Activated CD4-positive, alpha-beta T cell treated with anti-CD3 and anti-CD28 coated beads for 36 hours (primary cell): ENCODE data around the gene GNAS-AS1. TPM values are rescaled to one million over a fixed set of nuclear protein-coding genes. Genes with fewer than 3 reads are reported as not detected.

Experiments used
- ATAC-seq: fragments of 200-7000 bp; cut with Tn5 transposase; one replicate; pipeline ENCODE4 v1.10.0; 2021; ENCODE audit warnings: mild to moderate bottlenecking, moderate library complexity
- CTCF ChIA-PET: fragments of 350-600 bp; sonication (Branson Sonifier 250); formaldehyde crosslinking; loops from one replicate; lab custom pipeline; 2021; ENCODE audit warnings: antibody characterized with exemption; lab: Charles Lee
- POLR2A ChIA-PET: fragments of 350-600 bp; sonication (Branson Sonifier 250); formaldehyde crosslinking; loops from one replicate; lab custom pipeline; 2021; ENCODE audit warnings: antibody characterized with exemption, inconsistent platforms; lab: Charles Lee
- DNase-seq: peaks from one replicate; pipeline ENCODE4 v3.0.0-alpha.2; 2020
- H3K27ac Mint-ChIP-seq: one replicate; pipeline ENCODE4 v1.8.0; 2021; ENCODE audit warnings: mixed read lengths
- H3K27me3 Mint-ChIP-seq: one replicate; pipeline ENCODE4 v1.8.0; 2021; ENCODE audit warnings: mixed read lengths
- H3K36me3 Mint-ChIP-seq: one replicate; pipeline ENCODE4 v1.8.0; 2021; ENCODE audit warnings: low read depth, mixed read lengths
- H3K4me1 Mint-ChIP-seq: one replicate; pipeline ENCODE4 v1.8.0; 2021; ENCODE audit warnings: mixed read lengths
- H3K4me3 Mint-ChIP-seq: one replicate; pipeline ENCODE4 v1.8.0; 2021; ENCODE audit warnings: mild to moderate bottlenecking, moderate library complexity, mixed read lengths
- H3K9me3 Mint-ChIP-seq: one replicate; pipeline ENCODE4 v1.8.0; 2021; ENCODE audit warnings: low read depth, mixed read lengths
- intact Hi-C, 2 experiments: fragments of 100-400 bp; cut with DNase I in 1 of 2; cut with micrococcal nuclease in 1 of 2; formaldehyde crosslinking; loops; one replicate each; pipeline versions ENCODE4 v1.14.2 to v1.15.1; 2022 to 2024; cut with DNase I, micrococcal nuclease
- microRNA-seq: library from miRNA; unstranded; fragments of <30 nt; microRNA quantifications from one replicate; pipeline ENCODE4 v1.2.0, GENCODE V29; 2021; ENCODE audit warnings: borderline replicate concordance
- total RNA-seq, 2 experiments: library from RNA; stranded (reverse); gene quantifications; one replicate each; pipeline ENCODE4 v1.2.3, GENCODE V29; 2021

Gene GNAS-AS1
- total RNA-seq, 2 experiments from 2014 or later: 1.1 to 1.9 TPM

DNA sequence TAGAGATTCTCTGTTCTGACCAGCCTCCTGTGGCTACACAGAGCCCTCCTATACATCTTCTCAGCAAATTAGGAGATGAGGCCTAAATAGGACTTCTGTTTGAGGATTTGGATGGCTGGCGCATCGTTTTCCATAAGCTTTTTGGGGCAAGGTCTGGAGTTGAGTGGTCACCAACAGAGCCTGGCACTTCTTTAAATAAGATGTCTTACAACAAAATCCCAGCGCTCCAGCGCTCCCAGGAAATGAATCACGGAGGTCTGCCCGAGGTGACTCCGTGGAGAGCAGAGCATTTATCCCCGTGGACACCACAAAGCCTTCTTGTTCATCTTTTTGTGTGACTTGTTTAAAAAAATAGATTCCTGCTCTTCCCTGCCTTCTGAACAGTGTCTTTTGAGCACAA lies 75.3 kb downstream of the GNAS-AS1 start:
- H3K4me1 Mint-ChIP-seq: no peaks in the 10 kb centered on the region
- ChIA-PET POLR2A (no interaction called here), CTCF (no interaction called here)
- ATAC-seq: no peak
- peaks cover 16% of the 10 kb centered on the region for H3K27me3 Mint-ChIP-seq
- H3K27ac Mint-ChIP-seq: no peak overlapping the region
- H3K4me3 Mint-ChIP-seq: no peak overlapping the region
- no peak for DNase-seq
- intact Hi-C loops: no loop called here
- H3K9me3 Mint-ChIP-seq: no peaks in the 10 kb centered on the region
- H3K36me3 Mint-ChIP-seq: no peaks in the 10 kb centered on the region

DNA sequence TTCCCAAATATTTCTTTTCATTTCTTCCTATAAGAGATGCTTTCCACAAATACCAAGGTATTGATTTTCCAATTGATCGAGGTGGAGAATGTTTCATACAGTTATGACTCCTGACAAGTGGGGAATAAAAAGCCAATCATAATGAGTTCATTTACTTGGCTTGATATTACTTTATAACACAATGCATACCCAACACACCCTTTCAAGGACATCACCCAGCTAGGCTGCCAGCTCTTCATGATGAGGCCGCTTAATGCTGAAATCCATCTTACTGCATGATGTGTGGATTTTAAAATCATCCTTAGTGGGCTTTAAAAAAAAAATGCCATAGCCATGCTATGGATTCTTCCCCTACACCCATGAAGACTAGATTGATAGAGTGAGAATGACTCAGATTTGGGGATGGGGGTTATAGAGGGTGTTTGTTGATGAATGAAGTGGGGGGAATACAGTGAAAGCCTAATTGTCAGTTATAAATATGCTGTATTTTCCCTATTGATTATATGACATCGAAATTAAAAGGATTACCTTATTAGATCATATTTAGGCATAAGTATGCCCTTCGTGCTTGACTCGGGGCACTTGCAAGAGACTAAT lies 75.9 kb downstream of the GNAS-AS1 start:
- H3K36me3 Mint-ChIP-seq: no peaks in the 10 kb centered on the region
- POLR2A ChIA-PET: no interaction called here
- no peaks in the 10 kb centered on the region for H3K9me3 Mint-ChIP-seq
- DNase-seq: no peak
- no peak for ATAC-seq
- intact Hi-C loops: no loop called here
- CTCF ChIA-PET: no interaction called here
- H3K4me1 Mint-ChIP-seq: no peaks in the 10 kb centered on the region
- no peak overlapping the region for H3K27ac Mint-ChIP-seq
- no peak overlapping the region for H3K4me3 Mint-ChIP-seq
- H3K27me3 Mint-ChIP-seq: peaks cover 18% of the 10 kb centered on the region

DNA sequence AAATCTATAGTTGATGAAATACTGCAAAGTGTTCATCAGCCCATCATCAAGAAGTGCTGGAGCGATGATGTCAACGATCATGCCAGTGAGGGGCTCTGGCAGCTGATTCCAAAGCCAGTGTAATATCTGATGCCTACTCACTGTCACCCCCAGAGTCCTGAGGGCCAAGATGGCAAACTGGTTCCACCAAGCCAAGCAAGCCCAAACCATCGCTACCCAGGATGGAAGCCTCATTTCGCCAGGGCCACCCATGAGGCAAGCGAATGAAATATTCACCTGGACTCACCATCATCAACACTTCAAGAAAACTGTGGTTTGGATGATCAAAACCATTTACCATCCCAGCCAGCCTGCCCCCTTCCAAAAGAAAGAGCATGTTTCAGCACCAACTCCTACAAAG lies 76.5 kb downstream of the GNAS-AS1 start:
- intact Hi-C loops: no loop called here
- POLR2A ChIA-PET: no interaction called here
- Mint-ChIP-seq H3K27me3 (peaks cover 21% of the 10 kb centered on the region), H3K4me1 (no peaks in the 10 kb centered on the region), H3K36me3 (no peaks in the 10 kb centered on the region), H3K4me3 (no peak overlapping the region), H3K9me3 (no peaks in the 10 kb centered on the region), H3K27ac (no peak overlapping the region)
- no peak for DNase-seq
- CTCF ChIA-PET: interaction anchor here (0.6 kb wide), 1 partner anchor 197 kb away, joined by 4 read pairs; no protein-coding TSS in a partner anchor
- no peak for ATAC-seq

DNA sequence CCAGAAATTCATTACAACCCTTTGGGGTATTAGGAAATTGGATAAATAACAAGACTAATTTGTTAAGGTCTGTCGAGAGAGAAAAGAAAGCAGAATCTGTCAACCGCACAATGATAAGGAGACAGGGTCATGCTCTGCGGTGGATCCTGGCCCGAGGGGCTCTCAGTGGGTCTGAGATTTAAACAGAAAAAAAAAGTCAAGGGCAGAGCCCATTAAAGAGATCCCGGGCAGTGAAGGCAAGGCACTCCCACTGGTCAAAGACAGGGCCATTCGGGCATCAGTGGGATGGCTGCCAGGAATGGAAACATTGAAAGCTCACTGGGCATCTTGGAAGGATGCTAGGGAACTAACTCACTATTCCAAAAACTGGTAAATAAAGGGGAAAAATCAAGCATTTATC lies 77.9 kb downstream of the GNAS-AS1 start:
- ChIA-PET POLR2A (no interaction called here), CTCF (no interaction called here)
- DNase-seq: no peak
- no peak for ATAC-seq
- H3K27ac Mint-ChIP-seq: no peak overlapping the region
- intact Hi-C loops: no loop called here
- peaks cover 24% of the 10 kb centered on the region for H3K27me3 Mint-ChIP-seq
- no peak overlapping the region for H3K4me3 Mint-ChIP-seq
- H3K36me3 Mint-ChIP-seq: no peaks in the 10 kb centered on the region
- H3K4me1 Mint-ChIP-seq: no peaks in the 10 kb centered on the region
- no peaks in the 10 kb centered on the region for H3K9me3 Mint-ChIP-seq

Small RNAs within 50 kb of the gene (microRNA-seq; reads per million reads assigned to microRNA genes)
- 1.4 reads per million for gene MIR298

Other genes starting within 250 kb of the GNAS-AS1 start
- 100 to 1,000 TPM; 101 to 110 TPM for gene STX16, start 199.6 kb downstream of the GNAS-AS1 start, total RNA-seq
- 10 to 100 TPM; 13.6 to 15.2 TPM for gene NPEPL1, start 158.1 kb downstream of the GNAS-AS1 start, total RNA-seq
- 100 to 1,000 TPM; 713 to 965 TPM for gene GNAS, start 1.8 kb upstream of the GNAS-AS1 start, total RNA-seq
- 100 to 1,000 TPM; 111 to 121 TPM for gene NELFCD, start 130.4 kb upstream of the GNAS-AS1 start, total RNA-seq
- 10 to 100 TPM; 26.6 to 29.4 TPM for gene CTSZ, start 156.4 kb upstream of the GNAS-AS1 start, total RNA-seq
- gene TUBB1, start 168.5 kb upstream of the GNAS-AS1 start, total RNA-seq: not detected
- 10 to 100 TPM; 63.5 to 76.1 TPM for gene ATP5F1E, start 181.4 kb upstream of the GNAS-AS1 start, total RNA-seq
- 100 to 1,000 TPM; 148 to 196 TPM for gene PRELID3B, start 191.9 kb upstream of the GNAS-AS1 start, total RNA-seq